IMR-90 (cell line): ENCODE data around the gene RRP9. TPM values are rescaled to one million over a fixed set of nuclear protein-coding genes. Genes with fewer than 3 reads are reported as not detected.

Source experiments
- ATAC-seq: fragments of 200-7000 bp; cut with Tn5 transposase; 2 replicates; pipeline ENCODE4 v1.9.1; 2020; ENCODE audit warnings: low read depth, mild to moderate bottlenecking, moderate library complexity
- BruUV-seq: library from RNA; stranded (reverse); fragments of 400-500 nt; replicated peaks from 2 replicates; lab custom pipeline; 2021; lab: Mats Ljungman, UMichigan
- CTCF ChIA-PET: fragments of 300-600 bp; formaldehyde crosslinking; extraction: SDS; loops from one replicate; lab custom pipeline; 2021; ENCODE audit warnings: antibody characterized with exemption; lab: Yijun Ruan, JAX
- POLR2A ChIA-PET: fragments of 300-600 bp; sonication (Branson Sonifier 250); formaldehyde crosslinking; loops from one replicate; lab custom pipeline; 2022; ENCODE audit warnings: antibody characterized with exemption; ENCODE audit not compliant: unreplicated experiment; lab: Charles Lee
- DNase-seq: peaks from one replicate; pipeline ENCODE4 v3.0.0; 2013
- H2AFZ ChIP-seq: replicated peaks from 2 replicates; pipeline ENCODE3; 2013; ENCODE audit warnings: low read length, mild to moderate bottlenecking; ENCODE audit not compliant: poor library complexity
- H2AK5ac ChIP-seq: 2 replicates; pipeline ENCODE4 v1.6.1; 2013; ENCODE audit warnings: low read depth, low read length, inconsistent platforms
- H2AK9ac ChIP-seq: replicated peaks from 2 replicates; pipeline ENCODE3; 2013; ENCODE audit warnings: mild to moderate bottlenecking, low read depth, low read length, moderate library complexity; ENCODE audit not compliant: poor library complexity
- H2BK120ac ChIP-seq: 2 replicates; pipeline ENCODE4 v1.6.1; 2013; ENCODE audit warnings: low read depth, low read length, inconsistent platforms
- H2BK15ac ChIP-seq: 3 replicates; pipeline ENCODE4 v1.6.1; 2013; ENCODE audit warnings: low read depth, low read length, inconsistent platforms
- H2BK20ac ChIP-seq: 2 replicates; pipeline ENCODE4 v1.6.1; 2013; ENCODE audit warnings: low read depth, mild to moderate bottlenecking, inconsistent platforms, low read length, moderate library complexity
- H2BK5ac ChIP-seq: 2 replicates; pipeline ENCODE4 v1.6.1; 2013; ENCODE audit warnings: mild to moderate bottlenecking, low read depth, low read length, inconsistent platforms; ENCODE audit not compliant: poor library complexity, severe bottlenecking
- H3K14ac ChIP-seq: replicated peaks from 2 replicates; pipeline ENCODE4 v1.6.1; 2013; ENCODE audit warnings: low read depth, low read length, inconsistent platforms
- H3K18ac ChIP-seq: 2 replicates; pipeline ENCODE4 v1.6.1; 2013; ENCODE audit warnings: low read depth, low read length, control low read depth
- H3K23ac ChIP-seq: 2 replicates; pipeline ENCODE4 v1.6.1; 2013; ENCODE audit warnings: low read depth, low read length, inconsistent platforms
- H3K27ac ChIP-seq: 2 replicates; pipeline ENCODE4 v1.5.1; 2013; ENCODE audit warnings: mild to moderate bottlenecking, control low read depth, low read length; ENCODE audit not compliant: insufficient read depth
- H3K27me3 ChIP-seq: 2 replicates; pipeline ENCODE4 v1.6.1; 2013; ENCODE audit warnings: low read length; ENCODE audit not compliant: control insufficient read depth, insufficient read depth
- H3K36me3 ChIP-seq: 2 replicates; pipeline ENCODE4 v1.6.1; 2013; ENCODE audit warnings: low read length, mixed read lengths; ENCODE audit not compliant: control insufficient read depth, insufficient read depth
- H3K4ac ChIP-seq: 2 replicates; pipeline ENCODE4 v1.6.1; 2013; ENCODE audit warnings: low read depth, low read length, inconsistent platforms
- H3K4me1 ChIP-seq: 2 replicates; pipeline ENCODE4 v1.6.1; 2013; ENCODE audit warnings: low read length, mixed read lengths; ENCODE audit not compliant: control insufficient read depth, insufficient read depth
- H3K4me2 ChIP-seq: 2 replicates; pipeline ENCODE4 v1.6.1; 2013; ENCODE audit warnings: low read depth, mild to moderate bottlenecking, control low read depth, low read length, moderate library complexity
- H3K4me3 ChIP-seq: 2 replicates; pipeline ENCODE4 v1.5.1; 2013; ENCODE audit warnings: low read depth, mild to moderate bottlenecking, control low read depth, low read length, moderate library complexity; ENCODE audit not compliant: insufficient read depth
- H3K56ac ChIP-seq: 2 replicates; pipeline ENCODE4 v1.6.1; 2013; ENCODE audit warnings: low read length, inconsistent platforms; ENCODE audit not compliant: insufficient read depth; ENCODE audit errors: extremely low read depth
- H3K79me1 ChIP-seq, 2 experiments: 2 replicates each; pipeline ENCODE4 v1.6.1; 2013; ENCODE audit warnings: low read length in 2 of 2, inconsistent platforms in 1 of 2, low read depth in 1 of 2
- H3K9ac ChIP-seq: 2 replicates; pipeline ENCODE4 v1.6.1; 2013; ENCODE audit warnings: low read depth, low read length, control low read depth
- H3K9me1 ChIP-seq: 2 replicates; pipeline ENCODE4 v1.6.1; 2013; ENCODE audit warnings: low read length, inconsistent platforms; ENCODE audit not compliant: insufficient read depth
- H3K9me3 ChIP-seq: 2 replicates; pipeline ENCODE4 v1.6.1; 2013; ENCODE audit warnings: low read length; ENCODE audit not compliant: control insufficient read depth, insufficient read depth
- H4K20me1 ChIP-seq: 2 replicates; pipeline ENCODE4 v1.6.1; 2013; ENCODE audit warnings: low read length, inconsistent platforms; ENCODE audit not compliant: insufficient read depth
- H4K5ac ChIP-seq: 2 replicates; pipeline ENCODE4 v1.6.1; 2013; ENCODE audit warnings: mild to moderate bottlenecking, low read depth, low read length, control low read depth
- H4K8ac ChIP-seq, 2 experiments: 2 replicates each; pipeline ENCODE4 v1.6.1; 2013; ENCODE audit warnings: low read depth in 2 of 2, low read length in 2 of 2, control low read depth in 1 of 2, inconsistent platforms in 1 of 2
- H4K91ac ChIP-seq: 2 replicates; pipeline ENCODE4 v1.6.1; 2013; ENCODE audit warnings: low read depth, low read length, inconsistent platforms; ENCODE audit not compliant: insufficient read depth
- BHLHE40 ChIP-seq: fragments of 150-350 bp; IDR thresholded peaks from 2 replicates; pipeline ENCODE4 v1.6.1; 2016; ENCODE audit warnings: mild to moderate bottlenecking, low read depth, low read length
- CEBPB ChIP-seq: IDR thresholded peaks from 2 replicates; pipeline ENCODE4 v1.6.1; 2012; ENCODE audit warnings: low read depth, low read length, improper control_type of control experiment
- CHD1 ChIP-seq: IDR thresholded peaks from 2 replicates; pipeline ENCODE4 v1.6.1; 2012; ENCODE audit warnings: low read depth, low read length, improper control_type of control experiment
- ELK1 ChIP-seq: fragments of 150-350 bp; IDR thresholded peaks from 2 replicates; pipeline ENCODE4 v1.6.1; 2016; ENCODE audit warnings: low read depth, mild to moderate bottlenecking, low read length, moderate library complexity, borderline replicate concordance
- FOS ChIP-seq: fragments of 150-350 bp; IDR thresholded peaks from 2 replicates; pipeline ENCODE4 v1.6.1; 2016; ENCODE audit warnings: low read depth, low read length
- MAFK ChIP-seq: IDR thresholded peaks from 2 replicates; pipeline ENCODE4 v1.6.1; 2012; ENCODE audit warnings: low read depth, low read length, improper control_type of control experiment
- MAZ ChIP-seq: IDR thresholded peaks from 2 replicates; pipeline ENCODE4 v1.6.1; 2012; ENCODE audit warnings: low read depth, mild to moderate bottlenecking, low read length, improper control_type of control experiment, moderate library complexity, borderline replicate concordance
- MXI1 ChIP-seq: IDR thresholded peaks from 2 replicates; pipeline ENCODE4 v1.6.1; 2012; ENCODE audit warnings: low read depth, mild to moderate bottlenecking, low read length, moderate library complexity, borderline replicate concordance
- NFE2L2 ChIP-seq: fragments of 150-350 bp; IDR thresholded peaks from 2 replicates; pipeline ENCODE4 v1.6.1; 2016; ENCODE audit warnings: low read depth, mild to moderate bottlenecking, low read length
- POLR2A ChIP-seq: IDR thresholded peaks from 2 replicates; pipeline ENCODE4 v1.6.1; 2012; ENCODE audit warnings: mild to moderate bottlenecking, low read depth, low read length
- RAD21 ChIP-seq: IDR thresholded peaks from 2 replicates; pipeline ENCODE4 v1.6.1; 2012; ENCODE audit warnings: low read length, improper control_type of control experiment
- RFX5 ChIP-seq: IDR thresholded peaks from 2 replicates; pipeline ENCODE4 v1.8.0; 2012; ENCODE audit warnings: low read depth, mild to moderate bottlenecking, low read length, moderate library complexity
- SMC3 ChIP-seq: fragments of 150-350 bp; IDR thresholded peaks from 2 replicates; pipeline ENCODE4 v1.6.1; 2016; ENCODE audit warnings: low read depth, mild to moderate bottlenecking, antibody characterized with exemption, low read length, moderate library complexity
- WGBS, 2 experiments: methylation state at CpG; one replicate each; pipeline versions ENCODE4 v1.1.5 to v1.1.7; 2013; ENCODE audit warnings: missing lambda C conversion rate in 2 of 2; ENCODE audit not compliant: insufficient read length in 1 of 2; ENCODE audit errors: extremely low coverage in 2 of 2; 5-methylcytosine and 5-hydroxymethylcytosine counted together
- dilution Hi-C: fragments of 300-500 bp; cut with HindIII; formaldehyde crosslinking; loops from one replicate; pipeline ENCODE4 v1.14.3; 2018; ENCODE audit warnings: low sequenced_read_pairs; ENCODE audit not compliant: unreplicated experiment
- in situ Hi-C: fragments of 300-500 bp; cut with MboI; formaldehyde crosslinking; loops from 3 replicates; pipeline ENCODE4 v1.14.3; 2019; ENCODE audit warnings: low sequenced_read_pairs, inconsistent platforms, mixed read lengths
- intact Hi-C: fragments of 100-400 bp; cut with micrococcal nuclease; formaldehyde crosslinking; loops from 2 replicates; pipeline ENCODE4 v1.10.0; 2022
- polyA plus RNA-seq, 3 experiments: library from polyadenylated mRNA; depleted of rRNA; stranded (reverse); fragments of >200 nt; gene quantifications; 2 replicates each; pipeline ENCODE4 v1.2.3, GENCODE V29; 2012; ENCODE audit warnings: low replicate concordance in 1 of 3
- total RNA-seq: library from RNA; depleted of rRNA; stranded (reverse); fragments of >200 nt; gene quantifications from 2 replicates; pipeline ENCODE4 v1.2.3, GENCODE V29; 2012
- TF ChIP-seq, protein P1 (sequence below): conservative IDR thresholded peaks from 2 replicates; pipeline ENCODE4 v1.5.1; 2012; ENCODE audit warnings: mild to moderate bottlenecking, low read depth, low read length, improper control_type of control experiment

Gene RRP9
- total and polyA plus RNA-seq, 2 of the 4 experiments (the other 2 are of a cell fraction): 30.9 to 39.8 TPM

DNA sequence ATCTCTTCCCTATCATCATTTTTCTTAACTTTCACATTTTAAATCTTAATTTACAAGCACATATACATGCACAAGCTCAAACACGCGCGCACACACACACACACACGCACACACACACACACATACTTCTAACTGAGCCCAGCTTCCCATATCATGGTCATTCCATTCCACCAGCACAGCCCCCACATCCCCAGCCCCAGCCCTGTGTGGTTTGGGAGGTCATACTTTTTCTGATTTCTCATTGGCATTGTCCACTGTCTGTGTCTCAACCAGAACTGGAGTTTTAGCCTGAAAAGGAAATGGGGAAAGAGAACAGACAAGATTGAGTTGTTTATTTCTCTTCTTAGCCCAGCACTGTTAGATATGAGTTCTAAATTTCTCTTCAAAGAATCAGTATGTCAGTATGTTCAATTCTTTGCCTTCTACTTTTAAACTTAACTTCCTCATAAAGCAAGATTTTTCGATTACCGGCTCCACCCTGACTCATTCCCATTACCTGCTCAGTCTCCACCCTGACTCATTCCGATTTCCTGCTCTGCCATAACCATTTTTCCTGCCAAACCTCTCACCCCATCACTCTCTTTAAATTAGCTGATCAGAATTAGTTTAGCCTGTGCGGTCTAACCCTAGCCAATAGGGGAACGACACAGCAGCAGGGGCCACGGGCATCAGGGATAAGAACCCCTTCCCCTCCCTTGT lies 44.9 kb downstream of the RRP9 start:
- Histone ChIP-seq H2BK5ac (no peak overlapping the region), H4K5ac (no peak overlapping the region), H3K27me3 (peaks cover 3% of the 10 kb centered on the region; the same call in 1 of the 2 replicates), H3K23ac (no peak overlapping the region), H3K9me3 (no peaks in the 10 kb centered on the region), H3K27ac (no peak overlapping the region), H2BK15ac (no peak overlapping the region), H2BK120ac (no peak overlapping the region), H3K56ac (no peak overlapping the region), H3K4me2 (no peak overlapping the region), H2AFZ (no peak overlapping the region), H3K4me3 (no peak overlapping the region), H3K36me3 (no peaks in the 10 kb centered on the region), H3K9ac (no peak overlapping the region), H4K8ac (no peak overlapping the region), H3K4ac (no peak overlapping the region), H3K4me1 (no peaks in the 10 kb centered on the region), H2AK5ac (no peak overlapping the region), H3K14ac (no peak overlapping the region), H3K18ac (no peak overlapping the region), H2AK9ac (no peak overlapping the region), H3K79me1 (no peaks in the 10 kb centered on the region), H3K9me1 (no peaks in the 10 kb centered on the region), H4K20me1 (no peaks in the 10 kb centered on the region), H2BK20ac (no peak overlapping the region), H4K91ac (no peak overlapping the region)
- no peak for DNase-seq
- in situ Hi-C loops: no loop called here
- ChIA-PET CTCF (no interaction called here), POLR2A (no interaction called here)
- 76% methylated on average over 6 of the region's 10 CpGs; no CpG with 5 or more reads in 1 of the 2 experiments for WGBS, 2 experiments
- ATAC-seq: no peak
- intact Hi-C loops: no loop called here
- BruUV-seq: no TSS peak
- dilution Hi-C loops: no loop called here
- TF ChIP-seq RAD21 (no peak), SMC3 (no peak), NFE2L2 (no peak), MAZ (no peak), BHLHE40 (no peak), CEBPB (no peak), POLR2A (no peak), CHD1 (no peak), MXI1 (no peak), RFX5 (no peak), MAFK (no peak), FOS (no peak), ELK1 (no peak)
- TF ChIP-seq, protein P1, sequence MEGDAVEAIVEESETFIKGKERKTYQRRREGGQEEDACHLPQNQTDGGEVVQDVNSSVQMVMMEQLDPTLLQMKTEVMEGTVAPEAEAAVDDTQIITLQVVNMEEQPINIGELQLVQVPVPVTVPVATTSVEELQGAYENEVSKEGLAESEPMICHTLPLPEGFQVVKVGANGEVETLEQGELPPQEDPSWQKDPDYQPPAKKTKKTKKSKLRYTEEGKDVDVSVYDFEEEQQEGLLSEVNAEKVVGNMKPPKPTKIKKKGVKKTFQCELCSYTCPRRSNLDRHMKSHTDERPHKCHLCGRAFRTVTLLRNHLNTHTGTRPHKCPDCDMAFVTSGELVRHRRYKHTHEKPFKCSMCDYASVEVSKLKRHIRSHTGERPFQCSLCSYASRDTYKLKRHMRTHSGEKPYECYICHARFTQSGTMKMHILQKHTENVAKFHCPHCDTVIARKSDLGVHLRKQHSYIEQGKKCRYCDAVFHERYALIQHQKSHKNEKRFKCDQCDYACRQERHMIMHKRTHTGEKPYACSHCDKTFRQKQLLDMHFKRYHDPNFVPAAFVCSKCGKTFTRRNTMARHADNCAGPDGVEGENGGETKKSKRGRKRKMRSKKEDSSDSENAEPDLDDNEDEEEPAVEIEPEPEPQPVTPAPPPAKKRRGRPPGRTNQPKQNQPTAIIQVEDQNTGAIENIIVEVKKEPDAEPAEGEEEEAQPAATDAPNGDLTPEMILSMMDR: no peak
